ENCODE results near the gene CLDN6.

Gene CLDN6

DNA sequence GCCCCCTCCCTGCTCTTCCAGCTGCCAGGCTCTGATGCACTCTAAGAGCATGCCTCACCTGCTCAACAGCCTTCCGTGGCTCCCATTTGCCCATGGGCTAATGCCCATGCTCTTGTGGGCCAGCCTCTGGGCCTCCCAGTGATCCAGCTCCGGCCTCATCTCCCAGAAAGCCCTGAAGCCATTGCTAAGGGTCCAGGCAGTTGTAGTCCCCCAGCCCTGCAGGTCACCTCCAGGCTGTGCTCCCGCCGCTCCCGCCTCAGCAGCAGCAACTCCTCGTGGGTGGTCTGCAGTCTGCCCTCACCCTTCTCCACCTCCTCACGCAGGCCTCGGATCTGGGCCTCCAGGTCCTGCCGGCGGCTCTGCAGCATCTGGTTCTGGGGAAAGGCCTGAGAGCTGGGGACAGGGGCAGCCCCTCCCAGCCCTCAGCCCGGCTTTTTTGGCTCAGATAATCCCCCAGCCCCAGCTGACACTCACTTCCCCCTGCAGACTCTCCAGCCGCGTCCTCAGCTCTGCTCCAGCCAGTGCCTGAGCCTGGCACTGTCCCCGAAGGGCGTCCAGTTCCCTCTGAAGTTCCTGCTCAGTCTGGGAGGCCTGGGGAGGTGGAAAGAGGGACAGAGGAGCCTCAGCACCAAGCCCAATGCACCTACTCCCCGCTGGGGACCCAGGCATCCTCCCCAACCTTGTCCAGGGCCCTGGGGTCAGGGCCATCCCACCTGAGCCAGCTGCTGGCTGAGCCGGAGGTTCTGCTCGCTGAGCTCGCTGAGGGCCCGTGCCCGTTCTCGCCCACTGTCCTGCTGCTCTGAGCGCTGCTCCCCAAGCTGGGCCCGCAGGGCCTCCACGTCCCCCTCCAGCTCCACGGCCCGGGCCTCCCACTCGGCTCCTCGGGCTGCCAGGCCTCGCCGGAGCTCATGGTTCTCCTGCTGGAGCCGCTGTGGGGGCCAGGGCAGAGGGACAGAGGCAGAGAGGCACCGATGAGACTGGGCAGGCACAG lies 12.5 kb upstream of the CLDN6 start:
- H3K4me3 ChIP-seq (ENCODE audit: low read depth, low read length), result no peak overlapping the region
- DNase-seq (ENCODE audit: low read depth), result no peak

DNA sequence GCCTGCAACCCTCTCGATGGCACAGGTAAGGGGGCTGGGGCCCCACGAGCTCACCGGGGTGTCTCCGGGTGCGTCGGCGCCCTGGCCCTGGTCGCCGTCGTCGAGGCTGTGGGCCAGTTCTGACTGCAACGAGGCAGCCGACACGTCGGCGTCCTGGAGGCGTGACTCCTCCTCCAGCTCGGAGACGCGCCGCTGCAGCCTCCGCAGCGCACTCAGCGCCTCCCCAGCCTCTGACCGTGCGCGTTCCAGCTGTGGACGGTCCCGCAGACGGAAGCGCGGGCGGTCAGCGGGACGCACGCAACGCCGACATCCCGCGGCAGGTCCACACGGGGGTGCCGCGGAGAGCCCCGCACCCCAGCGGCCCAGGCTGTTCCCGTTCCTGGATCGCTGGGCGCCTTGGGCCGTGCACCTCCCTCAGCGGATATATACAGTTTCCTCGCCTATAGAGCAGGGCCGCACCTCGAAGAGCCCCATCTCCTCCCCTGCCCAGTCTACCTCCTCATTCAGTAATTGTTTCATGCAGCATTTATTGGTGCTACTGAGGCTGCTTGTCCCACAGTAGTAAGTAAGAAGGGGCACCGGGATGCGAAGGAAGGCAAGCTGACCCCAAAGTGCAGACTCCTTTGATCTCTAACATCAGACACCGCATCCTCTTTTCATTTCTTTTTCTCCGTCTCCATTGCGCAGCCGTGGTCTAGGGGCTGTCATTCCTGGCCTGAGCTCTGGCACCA lies 11.7 kb upstream of the CLDN6 start:
- TF ChIP-seq, protein P1, sequence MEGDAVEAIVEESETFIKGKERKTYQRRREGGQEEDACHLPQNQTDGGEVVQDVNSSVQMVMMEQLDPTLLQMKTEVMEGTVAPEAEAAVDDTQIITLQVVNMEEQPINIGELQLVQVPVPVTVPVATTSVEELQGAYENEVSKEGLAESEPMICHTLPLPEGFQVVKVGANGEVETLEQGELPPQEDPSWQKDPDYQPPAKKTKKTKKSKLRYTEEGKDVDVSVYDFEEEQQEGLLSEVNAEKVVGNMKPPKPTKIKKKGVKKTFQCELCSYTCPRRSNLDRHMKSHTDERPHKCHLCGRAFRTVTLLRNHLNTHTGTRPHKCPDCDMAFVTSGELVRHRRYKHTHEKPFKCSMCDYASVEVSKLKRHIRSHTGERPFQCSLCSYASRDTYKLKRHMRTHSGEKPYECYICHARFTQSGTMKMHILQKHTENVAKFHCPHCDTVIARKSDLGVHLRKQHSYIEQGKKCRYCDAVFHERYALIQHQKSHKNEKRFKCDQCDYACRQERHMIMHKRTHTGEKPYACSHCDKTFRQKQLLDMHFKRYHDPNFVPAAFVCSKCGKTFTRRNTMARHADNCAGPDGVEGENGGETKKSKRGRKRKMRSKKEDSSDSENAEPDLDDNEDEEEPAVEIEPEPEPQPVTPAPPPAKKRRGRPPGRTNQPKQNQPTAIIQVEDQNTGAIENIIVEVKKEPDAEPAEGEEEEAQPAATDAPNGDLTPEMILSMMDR (IDR thresholded peaks at IDR 0.05; ENCODE audit: insufficient read depth, low read depth, low read length, missing control alignments), result no peak
- peak overlapping the region; percentile 26 for H3K4me3 ChIP-seq (ENCODE audit: low read depth, low read length)
- no peak for DNase-seq (ENCODE audit: low read depth)

More for the DNA sequence above, 12.5 kb upstream of the CLDN6 start:
- TF ChIP-seq, protein P1 (IDR thresholded peaks at IDR 0.05; ENCODE audit: insufficient read depth, low read depth, low read length, missing control alignments), result no peak

DNA sequence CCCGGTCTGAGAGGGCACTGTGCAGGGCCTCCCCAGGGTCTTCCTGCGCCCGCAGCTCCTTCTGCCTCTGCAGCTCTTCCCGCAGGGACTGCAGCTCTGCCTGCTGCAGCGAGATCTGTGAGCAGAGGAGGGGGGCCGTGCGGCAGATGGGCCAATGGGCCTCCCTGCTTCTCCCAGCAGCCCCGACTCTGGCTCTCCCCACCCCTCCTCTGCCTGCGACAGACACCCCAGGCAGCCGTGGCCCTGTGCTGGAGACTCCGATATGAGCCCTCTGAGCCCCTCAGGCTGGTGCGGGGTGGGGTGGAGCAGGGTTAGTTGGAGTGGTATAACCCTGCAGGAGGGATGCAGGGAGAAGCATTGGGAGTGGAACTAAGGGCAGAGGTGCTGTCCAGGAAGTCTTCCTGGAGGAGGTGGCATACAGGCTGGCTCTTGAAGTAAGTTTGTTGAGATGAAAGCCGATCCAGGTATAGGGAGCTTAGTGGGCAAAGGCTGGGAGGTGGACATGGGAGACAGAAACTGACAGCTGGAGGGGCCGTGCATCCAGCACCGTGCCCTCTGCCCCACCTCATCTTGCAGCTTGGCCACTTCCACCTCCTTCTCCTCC lies 10.8 kb upstream of the CLDN6 start:
- H3K4me3 ChIP-seq (ENCODE audit: low read depth, low read length), result peak overlapping the region; percentile 26
- DNase-seq (ENCODE audit: low read depth), result no peak
- TF ChIP-seq, protein P1 (IDR thresholded peaks at IDR 0.05; ENCODE audit: insufficient read depth, low read depth, low read length, missing control alignments), result no peak

DNA sequence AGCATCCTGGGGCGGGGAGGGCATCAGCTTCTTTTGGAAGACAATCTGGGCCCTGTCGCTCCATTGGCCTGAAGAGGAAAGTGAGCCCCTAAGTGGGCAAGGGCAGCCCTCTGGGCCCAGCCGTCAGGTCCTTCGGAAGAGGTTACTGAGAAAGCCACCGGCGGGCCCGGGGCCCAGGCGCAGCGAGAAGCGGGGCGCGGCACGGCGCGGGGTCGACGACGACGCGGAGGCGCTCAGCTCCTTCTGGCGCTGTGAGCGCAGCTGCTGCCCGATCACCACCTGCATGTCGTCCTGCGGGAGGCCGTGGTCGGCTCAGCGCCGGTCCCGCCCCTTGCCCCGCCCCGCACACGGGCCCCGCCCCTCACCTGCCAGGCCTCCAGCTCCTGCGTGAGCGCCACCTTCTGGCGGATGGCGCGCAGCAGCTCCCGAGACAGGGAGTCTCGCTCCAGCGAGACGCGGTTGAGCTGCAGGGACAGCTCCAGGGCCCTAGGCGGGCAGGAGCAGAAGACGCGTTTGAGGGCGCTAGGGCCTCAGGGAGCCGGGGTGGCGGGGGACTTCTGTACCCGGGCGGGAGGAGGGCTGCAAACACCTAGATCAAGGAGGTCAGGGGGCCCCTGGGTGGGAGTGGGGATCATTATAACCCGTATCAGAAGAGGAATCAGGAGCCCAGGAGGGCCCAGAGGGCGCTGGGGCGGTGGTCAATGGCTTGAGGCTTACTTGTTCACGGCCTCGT lies 10.2 kb upstream of the CLDN6 start:
- TF ChIP-seq, protein P1 (IDR thresholded peaks at IDR 0.05; ENCODE audit: insufficient read depth, low read depth, low read length, missing control alignments), result peak; percentile 83
- H3K4me3 ChIP-seq (ENCODE audit: low read depth, low read length), result no peak overlapping the region
- DNase-seq (ENCODE audit: low read depth), result peak; percentile 91

DNA sequence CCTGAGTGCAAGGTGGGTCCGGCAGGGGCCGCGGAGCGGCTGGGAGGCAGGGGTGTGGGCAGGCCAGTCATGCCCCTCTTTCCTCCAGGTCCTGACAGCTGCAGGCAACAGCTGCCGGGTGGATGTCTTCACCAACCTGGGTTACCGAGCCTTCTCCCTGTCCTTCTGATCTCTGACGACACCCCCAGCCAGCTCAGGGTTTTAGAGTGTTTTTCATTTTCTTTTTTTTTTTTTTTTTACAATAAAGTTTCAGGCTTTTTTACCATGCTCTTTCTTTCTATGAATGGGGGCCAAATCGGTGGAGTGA lies 9.5 kb upstream of the CLDN6 start:
- H3K4me3 ChIP-seq (ENCODE audit: low read depth, low read length), result no peak overlapping the region
- DNase-seq (ENCODE audit: low read depth), result no peak
- TF ChIP-seq, protein P1 (IDR thresholded peaks at IDR 0.05; ENCODE audit: insufficient read depth, low read depth, low read length, missing control alignments), result no peak
